HG02642 (cell line): ENCODE data around the gene CYP11A1.

Experiments
- ATAC-seq: cut with Tn5 transposase; IDR thresholded peaks from one replicate; pipeline ENCODE4 v1.9.1; 2021; ENCODE audit warnings: mild to moderate bottlenecking; ENCODE audit not compliant: unreplicated experiment, poor library complexity

The CYP11A1 gene

GRCh38 chr15:74330861-74331408, 36.5 kb downstream of the CYP11A1 start:
- ATAC-seq, result no peak

GRCh38 chr15:74328331-74329056, 39.0 kb downstream of the CYP11A1 start:
- ATAC-seq, result no peak

DNA sequence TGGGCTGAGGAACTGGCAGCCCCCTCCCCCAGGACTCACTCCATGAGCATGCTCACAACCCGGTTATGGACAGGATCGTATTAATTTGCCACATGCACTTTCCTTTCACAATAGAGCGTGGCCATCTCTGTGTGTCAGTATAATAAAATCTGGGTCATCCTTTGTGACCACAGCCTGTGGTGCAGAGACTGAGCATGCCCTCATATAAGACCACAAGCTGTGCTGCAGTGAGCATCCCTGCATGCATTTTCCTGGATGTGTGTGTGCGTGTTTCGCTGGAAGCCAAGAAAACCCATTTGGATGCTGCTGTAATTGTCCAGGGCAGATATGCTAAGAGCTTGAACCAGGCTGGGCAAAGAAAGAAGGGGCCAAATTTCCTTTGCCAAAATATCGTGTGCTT, 39.7 kb downstream of the CYP11A1 start:
- ATAC-seq, result no peak

- no peak for ATAC-seq
These were observed 40.7 kb downstream of the CYP11A1 start for GRCh38 chr15:74326746-74327145.

- ATAC-seq, result no peak
These were observed 42.7 kb downstream of the CYP11A1 start for GRCh38 chr15:74324714-74325113.

- ATAC-seq, result no peak
These were observed 44.8 kb downstream of the CYP11A1 start for GRCh38 chr15:74322558-74323180.

- no peak for ATAC-seq
These were observed 46.8 kb downstream of the CYP11A1 start for GRCh38 chr15:74320352-74321247.

GRCh38 chr15:74319596-74320351, 47.7 kb downstream of the CYP11A1 start:
- ATAC-seq, result no peak

DNA sequence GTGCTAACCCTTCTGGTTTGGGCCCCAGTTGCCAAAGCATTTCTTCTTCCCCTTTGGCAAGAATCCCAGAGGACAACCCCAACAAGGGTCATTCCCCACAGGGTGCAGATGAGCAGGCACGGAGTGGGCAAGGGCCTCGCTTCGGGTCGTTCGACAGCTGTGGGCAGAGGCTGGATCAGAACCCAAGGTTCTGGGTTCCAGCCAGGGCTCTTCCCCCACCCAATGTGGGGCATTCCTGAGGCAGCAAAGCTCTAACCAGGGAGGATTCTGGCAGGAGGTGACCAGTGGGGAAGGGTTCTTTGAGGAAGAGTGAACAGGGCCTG, 48.3 kb downstream of the CYP11A1 start:
- ATAC-seq, result no peak

DNA sequence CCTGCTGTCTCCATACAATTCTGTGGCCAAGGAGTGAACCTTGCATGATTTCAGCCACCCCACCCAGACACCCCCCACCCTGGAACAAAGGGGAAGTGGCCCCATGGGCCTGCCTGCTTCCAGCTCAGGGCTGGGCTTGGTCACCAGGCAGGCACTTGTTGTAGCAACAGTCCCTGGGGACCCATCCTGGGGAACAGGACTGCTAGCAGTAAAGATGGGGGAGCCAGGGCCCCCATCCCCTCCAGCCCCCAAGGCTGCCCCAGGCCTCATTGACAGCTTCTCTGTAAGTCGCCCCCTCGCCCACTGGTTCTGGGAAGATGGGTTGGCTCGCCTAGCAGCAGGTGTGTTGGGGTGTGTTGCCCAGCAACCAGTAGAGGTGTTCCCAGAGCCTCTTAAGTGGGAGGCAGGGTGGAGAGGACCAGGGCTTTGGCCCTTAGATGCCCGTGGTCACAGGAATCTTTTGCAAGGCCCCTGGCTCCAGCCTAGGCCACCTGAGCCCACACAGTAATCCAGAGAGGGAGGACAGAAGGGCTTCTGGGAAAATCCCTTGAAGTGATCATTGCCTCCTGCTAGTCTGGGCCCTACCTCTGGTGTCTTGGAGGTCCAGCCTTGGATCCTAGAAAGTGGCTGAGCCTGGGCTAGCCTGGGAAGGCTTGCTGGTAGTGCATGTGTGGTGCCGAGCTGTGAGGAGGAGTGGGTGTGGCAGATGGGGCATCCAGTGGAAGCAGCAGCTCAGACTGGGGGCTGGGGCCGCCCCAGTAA, 48.9 kb downstream of the CYP11A1 start:
- no peak for ATAC-seq

- no peak for ATAC-seq
These were observed 49.5 kb downstream of the CYP11A1 start for GRCh38 chr15:74317820-74318375.

DNA sequence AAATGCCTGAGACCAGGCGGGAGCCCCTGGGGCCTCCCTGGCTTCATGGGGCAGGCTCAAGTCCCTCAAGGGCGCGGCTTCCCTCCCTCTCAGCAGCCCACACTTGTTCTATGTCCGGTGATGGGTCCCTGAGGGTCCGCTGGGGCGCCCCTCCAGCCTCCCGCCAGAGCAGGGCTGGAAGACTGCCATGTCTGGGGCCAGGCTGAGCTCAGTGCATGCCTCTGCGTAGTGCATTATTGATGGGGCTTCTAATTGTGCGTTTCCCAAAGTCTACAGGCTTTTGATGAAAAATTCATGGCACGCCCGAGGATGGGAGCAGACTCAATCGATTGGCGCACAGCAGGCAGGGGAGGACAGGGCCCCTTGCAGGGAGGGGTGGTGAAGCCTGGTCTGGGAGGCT, 51.3 kb downstream of the CYP11A1 start:
- ATAC-seq, result no peak

DNA sequence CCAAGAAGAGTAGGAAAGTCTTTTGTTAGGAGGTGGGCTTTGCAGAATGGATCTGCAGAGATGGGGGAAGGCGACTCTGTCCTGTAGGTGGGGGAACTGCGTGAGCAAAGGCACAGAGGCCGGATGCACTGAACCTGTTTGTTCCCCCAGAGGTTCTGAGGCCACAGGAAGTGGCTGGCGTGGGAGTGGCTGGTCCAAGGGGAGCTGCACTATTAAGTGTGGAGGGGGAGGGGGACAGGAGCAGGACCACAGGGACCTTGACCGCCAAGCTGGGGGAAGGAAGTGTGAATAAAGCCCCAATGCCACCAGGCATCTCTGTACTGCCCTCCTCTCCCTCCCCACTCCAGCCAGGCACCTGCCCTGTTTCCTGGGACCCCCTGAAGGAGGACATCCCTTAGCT, 51.8 kb downstream of the CYP11A1 start:
- no peak for ATAC-seq

- ATAC-seq, result no peak
These were observed 52.5 kb downstream of the CYP11A1 start for GRCh38 chr15:74314795-74315438.

DNA sequence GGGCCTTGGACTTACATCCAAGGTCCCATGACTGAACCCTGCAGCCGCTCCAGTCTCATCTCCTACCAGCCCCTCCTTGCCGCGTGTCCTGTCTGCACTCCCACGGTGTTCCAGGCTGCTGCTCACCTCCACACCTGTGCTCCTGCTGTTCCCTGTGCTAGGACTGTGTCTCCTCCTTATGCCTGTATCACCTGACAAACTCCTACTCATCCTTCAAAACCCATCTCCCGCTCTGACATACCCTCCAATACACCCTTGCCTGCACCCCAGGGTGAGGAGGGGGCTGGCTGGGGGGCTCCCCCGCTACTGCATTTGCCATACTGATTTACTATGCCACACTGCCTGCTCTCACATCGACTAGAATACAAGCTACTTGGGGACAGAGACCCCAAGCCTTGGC, 53.6 kb downstream of the CYP11A1 start:
- ATAC-seq, result no peak

GRCh38 chr15:74312445-74313007, 54.9 kb downstream of the CYP11A1 start:
- no peak for ATAC-seq

DNA sequence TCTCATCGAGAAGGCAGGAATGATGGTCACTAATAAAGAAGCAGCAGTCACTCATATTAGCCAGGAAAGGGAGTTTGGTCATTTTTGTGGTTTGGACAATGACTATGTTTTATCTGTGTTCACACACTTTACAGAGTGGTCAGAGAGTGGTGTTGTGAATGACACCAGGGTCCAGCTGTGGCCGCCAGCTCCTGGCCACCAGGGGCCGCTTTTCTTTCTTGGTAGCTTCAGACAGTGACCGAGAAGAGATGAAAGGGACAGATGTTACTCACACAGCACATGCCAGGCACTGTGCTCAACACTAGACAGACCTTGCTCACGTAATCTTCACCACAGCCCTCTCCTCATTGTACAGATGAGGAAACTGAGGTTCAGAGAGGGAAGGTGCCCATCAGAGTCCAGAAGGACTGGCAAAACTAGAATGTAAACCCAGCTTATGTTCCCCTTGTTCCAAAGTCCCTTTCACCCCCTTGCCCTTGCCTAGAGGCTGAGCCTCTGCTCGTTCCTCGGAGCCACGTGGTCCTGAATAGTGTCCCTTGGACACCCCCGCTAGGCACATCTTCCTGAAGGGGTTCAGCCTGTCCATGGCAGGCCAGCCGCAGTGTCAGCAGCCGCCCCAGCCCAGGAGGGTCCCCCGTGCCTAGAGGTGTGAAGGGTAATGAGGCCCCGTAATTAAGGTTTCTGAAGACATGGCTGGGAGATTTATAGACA, 55.6 kb downstream of the CYP11A1 start:
- no peak for ATAC-seq
